Prostate gland (tissue), 2 donors: ENCODE data around the gene CD80. TPM values are rescaled to one million over a fixed set of nuclear protein-coding genes. Genes with fewer than 3 reads are reported as not detected.

Experiments
- DNase-seq: peaks from one replicate; pipeline ENCODE4 v3.0.0-alpha.2; 2019; ENCODE audit warnings: low spot score
- H3K27ac ChIP-seq, 2 donors: fragments of 200-600 bp; sonication (generic); 2 replicates each; pipeline ENCODE4 v1.5.1; 2017 to 2019
- H3K27me3 ChIP-seq: fragments of 200-600 bp; sonication (generic); replicated peaks from 2 replicates; pipeline ENCODE4 v1.5.1; 2019; ENCODE audit not compliant: insufficient read depth
- H3K36me3 ChIP-seq, 2 donors: fragments of 200-600 bp; sonication (generic); 1 replicate in 1 of 2; 2 replicates in 1 of 2; pipeline versions ENCODE4 v1.5.1 to v1.8.1; 2017 to 2019
- H3K4me1 ChIP-seq: fragments of 200-600 bp; sonication (generic); replicated peaks from 2 replicates; pipeline ENCODE4 v1.5.1; 2019
- H3K4me3 ChIP-seq, 2 donors: fragments of 200-600 bp; sonication (generic); 2 replicates each; pipeline ENCODE4 v1.5.1; 2017 to 2019
- H3K9me3 ChIP-seq: fragments of 200-600 bp; sonication (generic); 2 replicates; pipeline ENCODE4 v1.5.1; 2017
- POLR2A ChIP-seq: fragments of 450-650 bp; IDR thresholded peaks from one replicate; pipeline ENCODE4 v1.6.1; 2016; ENCODE audit warnings: antibody characterized with exemption, mild to moderate bottlenecking
- POLR2AphosphoS5 ChIP-seq: sonication (generic); formaldehyde crosslinking; IDR thresholded peaks from one replicate; pipeline ENCODE4 v1.6.1; 2017; ENCODE audit warnings: antibody characterized with exemption
- WGBS: methylation state at CpG from one replicate; pipeline ENCODE4 v1.1.5; 2018; 5-methylcytosine and 5-hydroxymethylcytosine counted together
- intact Hi-C: fragments of 100-400 bp; cut with DNase I; formaldehyde crosslinking; loops from one replicate; pipeline ENCODE4 v1.14.2; 2022
- total RNA-seq, 2 donors: library from RNA; depleted of rRNA; stranded (reverse); fragments of >200 nt; gene quantifications; one replicate each; pipeline ENCODE4 v1.1.0, GENCODE V29; 2016
- TF ChIP-seq, protein P1 (sequence below), 4 experiments: fragments of 200-600 bp in 2 of 4; fragments of 450-650 bp in 2 of 4; sonication (generic) in 2 of 4; IDR thresholded peaks; 1 replicate in 3 of 4; 2 replicates in 1 of 4; pipeline ENCODE4 v1.5.1; 2016 to 2019; ENCODE audit warnings: antibody characterized with exemption in 4 of 4, mild to moderate bottlenecking in 2 of 4, moderate library complexity in 2 of 4

Gene CD80, protein sequence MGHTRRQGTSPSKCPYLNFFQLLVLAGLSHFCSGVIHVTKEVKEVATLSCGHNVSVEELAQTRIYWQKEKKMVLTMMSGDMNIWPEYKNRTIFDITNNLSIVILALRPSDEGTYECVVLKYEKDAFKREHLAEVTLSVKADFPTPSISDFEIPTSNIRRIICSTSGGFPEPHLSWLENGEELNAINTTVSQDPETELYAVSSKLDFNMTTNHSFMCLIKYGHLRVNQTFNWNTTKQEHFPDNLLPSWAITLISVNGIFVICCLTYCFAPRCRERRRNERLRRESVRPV
- total RNA-seq, result not detected

DNA sequence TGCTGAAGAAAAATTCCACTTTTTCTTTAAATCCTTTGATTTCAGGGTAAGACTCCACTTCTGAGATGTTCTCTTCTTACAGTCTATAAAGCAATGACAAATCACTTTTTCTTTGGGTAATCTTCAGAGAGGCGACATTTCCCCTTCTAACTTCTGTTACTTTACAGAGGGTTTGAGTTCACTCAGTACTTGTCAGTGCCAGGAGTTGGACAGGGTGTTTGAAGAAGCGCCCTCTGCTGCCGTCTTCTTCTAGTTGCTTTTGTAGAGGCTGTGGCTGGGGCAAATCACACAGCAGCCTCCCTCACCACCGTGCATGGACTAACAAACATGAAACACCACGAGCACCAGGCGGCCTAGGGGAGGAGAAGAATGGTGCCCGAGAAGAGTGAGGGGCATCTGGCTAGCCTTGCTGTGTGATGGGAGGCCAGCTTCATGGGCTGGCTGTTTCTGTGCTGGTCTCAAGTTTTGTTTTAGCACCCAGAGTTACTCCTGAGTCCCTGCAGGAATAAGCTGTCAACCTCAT lies at the start of gene CD80:
Gene CD80, minus strand, starts transcription at position 174 of the 523 bp plus-strand sequence. CDS start 1,886 bp downstream, outside the sequence.
- intact Hi-C loops, result no loop called here
- TF ChIP-seq, protein P1, sequence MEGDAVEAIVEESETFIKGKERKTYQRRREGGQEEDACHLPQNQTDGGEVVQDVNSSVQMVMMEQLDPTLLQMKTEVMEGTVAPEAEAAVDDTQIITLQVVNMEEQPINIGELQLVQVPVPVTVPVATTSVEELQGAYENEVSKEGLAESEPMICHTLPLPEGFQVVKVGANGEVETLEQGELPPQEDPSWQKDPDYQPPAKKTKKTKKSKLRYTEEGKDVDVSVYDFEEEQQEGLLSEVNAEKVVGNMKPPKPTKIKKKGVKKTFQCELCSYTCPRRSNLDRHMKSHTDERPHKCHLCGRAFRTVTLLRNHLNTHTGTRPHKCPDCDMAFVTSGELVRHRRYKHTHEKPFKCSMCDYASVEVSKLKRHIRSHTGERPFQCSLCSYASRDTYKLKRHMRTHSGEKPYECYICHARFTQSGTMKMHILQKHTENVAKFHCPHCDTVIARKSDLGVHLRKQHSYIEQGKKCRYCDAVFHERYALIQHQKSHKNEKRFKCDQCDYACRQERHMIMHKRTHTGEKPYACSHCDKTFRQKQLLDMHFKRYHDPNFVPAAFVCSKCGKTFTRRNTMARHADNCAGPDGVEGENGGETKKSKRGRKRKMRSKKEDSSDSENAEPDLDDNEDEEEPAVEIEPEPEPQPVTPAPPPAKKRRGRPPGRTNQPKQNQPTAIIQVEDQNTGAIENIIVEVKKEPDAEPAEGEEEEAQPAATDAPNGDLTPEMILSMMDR (IDR thresholded peaks at IDR 0.05), result no peak
- no peak for TF ChIP-seq POLR2AphosphoS5
- Histone ChIP-seq H3K27me3 (no peaks in the 10 kb centered on the region), H3K4me1 (no peaks in the 10 kb centered on the region), H3K4me3 (no peak within 1 kb of the TSS), H3K27ac (no peak within 1 kb of the TSS), H3K36me3 (no peaks in the 10 kb centered on the region), H3K9me3 (no peaks in the 10 kb centered on the region)
- DNase-seq, result no peak
- WGBS, result 27% methylated on average over 7 of the region's 7 CpGs

DNA sequence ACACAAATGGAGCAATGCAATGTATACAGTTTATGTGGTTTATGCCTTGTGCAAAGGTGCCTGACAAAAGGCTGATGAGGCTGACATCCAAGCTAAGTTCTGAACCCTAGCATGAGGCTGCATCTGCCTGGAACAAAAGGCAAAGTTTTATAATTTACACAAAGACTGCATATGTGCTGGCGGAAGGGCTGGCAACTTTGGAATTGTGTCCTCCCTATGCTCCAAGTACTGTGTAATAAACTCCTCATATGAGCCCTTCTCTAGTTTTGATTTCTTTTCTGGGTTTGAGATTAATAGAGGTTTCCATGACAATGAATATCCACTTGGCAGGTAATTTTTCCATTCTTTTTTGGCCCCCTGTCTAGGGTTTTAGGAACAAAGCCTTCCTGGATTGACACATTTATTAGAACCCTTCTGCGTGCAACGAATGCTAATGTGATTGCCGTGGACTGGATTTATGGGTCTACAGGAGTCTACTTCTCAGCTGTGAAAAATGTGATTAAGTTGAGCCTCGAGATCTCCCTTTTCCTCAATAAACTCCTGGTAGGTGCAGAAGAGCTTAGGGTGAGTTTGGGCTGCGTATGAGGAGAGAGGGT lies 49.1 kb upstream of the CD80 start:
- no peaks in the 10 kb centered on the region for H3K9me3 ChIP-seq

DNA sequence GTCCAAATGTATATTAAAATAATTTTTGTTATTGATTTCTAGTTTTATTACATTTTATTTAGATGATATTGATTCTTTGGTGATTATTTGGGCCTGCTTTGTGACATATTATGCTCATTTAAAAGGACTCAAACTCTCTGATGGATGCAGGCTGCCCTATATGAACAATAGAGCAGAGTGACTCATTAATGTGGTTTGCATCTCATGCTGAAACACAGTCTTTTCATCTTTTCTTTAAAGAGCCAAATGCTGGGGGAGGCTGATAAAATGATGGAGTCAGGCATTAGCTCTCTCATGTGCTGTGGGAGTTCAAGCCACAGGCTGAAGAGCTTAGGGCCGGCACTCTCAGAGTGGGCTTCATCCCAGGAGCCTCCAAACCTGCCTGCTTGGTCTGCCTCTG lies 45.5 kb upstream of the CD80 start:
- intact Hi-C loops, result no loop called here

More for the DNA sequence above, 49.1 kb upstream of the CD80 start:
- TF ChIP-seq POLR2AphosphoS5 (no peak), POLR2A (no peak)
- TF ChIP-seq, protein P1 (IDR thresholded peaks at IDR 0.05), result no peak
- 35% methylated on average over 6 of the region's 6 CpGs for WGBS
- intact Hi-C loops, result no loop called here
- Histone ChIP-seq H3K4me3 (no peak overlapping the region), H3K27ac (no peak overlapping the region), H3K36me3 (no peaks in the 10 kb centered on the region), H3K4me1 (peaks cover 1% of the 10 kb centered on the region), H3K27me3 (no peaks in the 10 kb centered on the region)
- no peak for DNase-seq

DNA sequence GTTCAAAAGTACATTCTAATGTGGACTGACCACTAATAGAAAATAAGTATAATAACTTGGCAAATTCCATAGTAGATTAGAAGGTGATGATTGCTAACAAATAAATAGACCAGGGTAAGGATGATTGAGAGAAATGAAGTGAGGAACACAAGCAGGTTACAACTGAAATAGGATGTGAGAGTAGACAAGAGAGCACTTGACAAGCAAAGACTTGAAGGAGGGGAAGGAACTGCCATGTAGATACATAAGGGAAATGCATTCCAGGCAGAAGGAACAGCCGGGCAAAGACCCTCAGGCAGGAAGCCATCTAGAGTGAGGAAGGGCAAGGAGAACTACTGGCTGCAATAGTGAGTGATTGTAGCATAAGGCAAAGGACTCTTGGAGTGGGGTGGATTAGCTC lies 43.3 kb upstream of the CD80 start:
- Histone ChIP-seq H3K4me1 (peaks cover 13% of the 10 kb centered on the region), H3K27me3 (no peaks in the 10 kb centered on the region), H3K9me3 (no peaks in the 10 kb centered on the region), H3K4me3 (no peak overlapping the region), H3K36me3 (no peaks in the 10 kb centered on the region), H3K27ac (peak overlapping the region; percentile 21 to 35)
- TF ChIP-seq POLR2AphosphoS5 (no peak), POLR2A (no peak)
- TF ChIP-seq, protein P1 (IDR thresholded peaks at IDR 0.05), result no peak
- DNase-seq, result no peak
- WGBS, result 19% methylated on average over 1 of the region's 1 CpG
- intact Hi-C loops, result no loop called here

More for the DNA sequence above, 45.5 kb upstream of the CD80 start:
- no peak for TF ChIP-seq POLR2AphosphoS5
- no peak for TF ChIP-seq POLR2A
- TF ChIP-seq, protein P1 (IDR thresholded peaks at IDR 0.05), result no peak
- no peak for DNase-seq
- H3K27me3 ChIP-seq, result no peaks in the 10 kb centered on the region
- H3K36me3 ChIP-seq, result no peaks in the 10 kb centered on the region
- no peak overlapping the region for H3K4me3 ChIP-seq
- H3K4me1 ChIP-seq, result peaks cover 13% of the 10 kb centered on the region
- no peak overlapping the region for H3K27ac ChIP-seq
- no peaks in the 10 kb centered on the region for H3K9me3 ChIP-seq
- 73% methylated on average over 1 of the region's 1 CpG for WGBS

DNA sequence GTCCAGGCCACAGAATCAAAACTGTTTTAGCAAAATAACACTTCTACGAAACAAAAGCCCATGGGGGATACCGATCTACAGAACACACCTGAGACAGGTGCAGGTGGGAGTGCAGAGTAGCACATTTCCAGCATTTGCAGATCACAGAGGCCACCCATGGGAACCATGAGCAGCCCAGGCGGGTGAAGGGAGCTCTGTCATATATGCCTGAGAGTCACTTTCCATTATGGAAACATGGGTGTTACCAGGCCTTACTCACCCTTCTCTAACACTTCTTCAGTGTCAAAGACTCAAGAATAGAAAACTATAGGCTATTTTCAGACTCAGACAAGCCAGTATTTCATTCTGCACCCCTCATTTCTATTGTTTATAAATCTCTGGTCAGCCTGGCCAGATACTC lies 41.7 kb upstream of the CD80 start:
- intact Hi-C loops, result no loop called here
- H3K36me3 ChIP-seq, result no peaks in the 10 kb centered on the region
- WGBS, result 94% methylated on average over 3 of the region's 3 CpGs
- H3K9me3 ChIP-seq, result no peaks in the 10 kb centered on the region
- H3K27ac ChIP-seq, result no peak overlapping the region
- no peaks in the 10 kb centered on the region for H3K27me3 ChIP-seq
- H3K4me1 ChIP-seq, result peaks cover 13% of the 10 kb centered on the region
- H3K4me3 ChIP-seq, result no peak overlapping the region
- DNase-seq, result no peak
- TF ChIP-seq POLR2AphosphoS5, result no peak
- TF ChIP-seq, protein P1 (IDR thresholded peaks at IDR 0.05), result no peak
